Spinal cord (tissue), 10 donors: Measurements from ENCODE around the gene MPDU1. TPM values are rescaled to one million over a fixed set of nuclear protein-coding genes. Genes with fewer than 3 reads are reported as not detected.
"Not testable (repeated sequence)": the region's sequence is repeated elsewhere in the genome, so short reads cannot be mapped to it uniquely, and the experiment has no call there.

Source experiments
- DNase-seq, 6 donors: peaks; one replicate each; pipeline versions ENCODE4 v3.0.0 to v3.0.0-alpha.2; 2013 to 2015; ENCODE audit warnings: low spot score in 6 of 6, low read depth in 4 of 6
- H3K27ac ChIP-seq: one replicate; pipeline ENCODE4 v1.5.1; 2013; ENCODE audit warnings: low read depth, low read length, control low read depth
- H3K27me3 ChIP-seq: one replicate; pipeline ENCODE4 v1.6.1; 2013; ENCODE audit warnings: low read length; ENCODE audit not compliant: control insufficient read depth, insufficient read depth
- H3K36me3 ChIP-seq: one replicate; pipeline ENCODE4 v1.6.1; 2013; ENCODE audit warnings: low read length; ENCODE audit not compliant: control insufficient read depth, insufficient read depth
- H3K4me1 ChIP-seq: one replicate; pipeline ENCODE4 v1.6.1; 2013; ENCODE audit warnings: low read length; ENCODE audit not compliant: control insufficient read depth, insufficient read depth
- H3K4me3 ChIP-seq: one replicate; pipeline ENCODE4 v1.5.1; 2013; ENCODE audit warnings: low read depth, low read length, control low read depth
- H3K9me3 ChIP-seq: one replicate; pipeline ENCODE4 v1.6.1; 2013; ENCODE audit warnings: low read length; ENCODE audit not compliant: control insufficient read depth, insufficient read depth
- WGBS: methylation state at CpG from one replicate; pipeline ENCODE4 v1.1.5; 2013; ENCODE audit warnings: missing lambda C conversion rate; ENCODE audit not compliant: insufficient coverage; 5-methylcytosine and 5-hydroxymethylcytosine counted together
- polyA plus RNA-seq, 2 donors: library from polyadenylated mRNA; unstranded; fragments of 120-200 nt; gene quantifications; one replicate each; pipeline ENCODE4 v1.2.1, GENCODE V29; 2013; ENCODE audit not compliant: insufficient read length in 2 of 2
- total RNA-seq, 2 donors: library from RNA; depleted of rRNA in 1 of 2; stranded (reverse); fragments of 120-200 nt in 1 of 2; fragments of >200 nt in 1 of 2; gene quantifications; one replicate each; pipeline versions ENCODE4 v1.2.3 to v1.2.4, GENCODE V29; 2013 to 2014
- donor health status: healthy.

MPDU1 gene
- total and polyA plus RNA-seq, 4 donors, result 41.2 to 96.7 (median 84.9) TPM

- no peaks in the 10 kb centered on the region for H3K27me3 ChIP-seq
- no peak overlapping the region for H3K27ac ChIP-seq
- H3K36me3 ChIP-seq, result peaks cover 8% of the 10 kb centered on the region
- H3K4me1 ChIP-seq, result peaks cover 16% of the 10 kb centered on the region
- WGBS, result 75% methylated on average over 1 of the region's 1 CpG
- H3K9me3 ChIP-seq, result no peaks in the 10 kb centered on the region
- no peak for DNase-seq
- no peak overlapping the region for H3K4me3 ChIP-seq
Observed at GRCh38 chr17:7612294-7612640, 28.6 kb downstream of the MPDU1 start.

GRCh38 chr17:7613769-7614424 lies 30.2 kb downstream of the MPDU1 start:
- Histone ChIP-seq H3K36me3 (peaks cover 6% of the 10 kb centered on the region), H3K27me3 (no peaks in the 10 kb centered on the region), H3K27ac (peak overlapping the region; percentile 64), H3K9me3 (no peaks in the 10 kb centered on the region), H3K4me3 (peak overlapping the region; percentile 86), H3K4me1 (peaks cover 16% of the 10 kb centered on the region)
- 7% methylated on average over 20 of the region's 20 CpGs for WGBS
- peak in 1 of 6 donors; percentile 3 for DNase-seq

- WGBS, result under 1% methylated on average over 92 of the region's 93 CpGs
- no peaks in the 10 kb centered on the region for H3K27me3 ChIP-seq
- peak; percentile 97 to 100 (median 100) for DNase-seq
- peaks cover 16% of the 10 kb centered on the region for H3K4me1 ChIP-seq
- H3K9me3 ChIP-seq, result no peaks in the 10 kb centered on the region
- H3K4me3 ChIP-seq, result peak within 1 kb of the TSS; percentile 86
- H3K36me3 ChIP-seq, result peaks cover 6% of the 10 kb centered on the region
- peak within 1 kb of the TSS; percentile 78 for H3K27ac ChIP-seq
Observed at GRCh38 chr17:7614425-7615264, 31.0 kb downstream of the MPDU1 start, which contains the start of gene FXR2. Gene FXR2 (minus strand): TSS chr17:7614897. CDS start chr17:7614532, 365 bp downstream.

GRCh38 chr17:7615265-7615747 lies 31.7 kb downstream of the MPDU1 start:
- Histone ChIP-seq H3K9me3 (no peaks in the 10 kb centered on the region), H3K27ac (peak overlapping the region; percentile 78), H3K36me3 (peaks cover 6% of the 10 kb centered on the region), H3K4me1 (peaks cover 16% of the 10 kb centered on the region), H3K27me3 (no peaks in the 10 kb centered on the region), H3K4me3 (peak overlapping the region; percentile 44)
- 9% methylated on average over 15 of the region's 28 CpGs for WGBS
- DNase-seq, result no peak

- H3K27me3 ChIP-seq, result no peaks in the 10 kb centered on the region
- no peak for DNase-seq
- no peak overlapping the region for H3K27ac ChIP-seq
- H3K4me1 ChIP-seq, result peaks cover 4% of the 10 kb centered on the region
- H3K9me3 ChIP-seq, result no peaks in the 10 kb centered on the region
- WGBS, result 88% methylated on average over 2 of the region's 5 CpGs
- no peaks in the 10 kb centered on the region for H3K36me3 ChIP-seq
- no peak overlapping the region for H3K4me3 ChIP-seq
Observed at GRCh38 chr17:7618608-7619007, 35.0 kb downstream of the MPDU1 start.

GRCh38 chr17:7620835-7621234 lies 37.2 kb downstream of the MPDU1 start:
- Histone ChIP-seq H3K27ac (no peak overlapping the region), H3K4me3 (no peak overlapping the region), H3K4me1 (no peaks in the 10 kb centered on the region), H3K27me3 (no peaks in the 10 kb centered on the region), H3K36me3 (peaks cover 4% of the 10 kb centered on the region), H3K9me3 (no peaks in the 10 kb centered on the region)
- WGBS, result 100% methylated on average over 4 of the region's 8 CpGs
- DNase-seq, result no peak

GRCh38 chr17:7623661-7624060 lies 40.0 kb downstream of the MPDU1 start:
- no peaks in the 10 kb centered on the region for H3K27me3 ChIP-seq
- no peak for DNase-seq
- no peak overlapping the region for H3K27ac ChIP-seq
- peaks cover 17% of the 10 kb centered on the region for H3K4me1 ChIP-seq
- peaks cover 12% of the 10 kb centered on the region for H3K36me3 ChIP-seq
- H3K4me3 ChIP-seq, result no peak overlapping the region
- no peaks in the 10 kb centered on the region for H3K9me3 ChIP-seq
- 100% methylated on average over 1 of the region's 5 CpGs for WGBS

GRCh38 chr17:7625749-7626148 lies 42.1 kb downstream of the MPDU1 start:
- Histone ChIP-seq H3K4me1 (peaks cover 17% of the 10 kb centered on the region), H3K36me3 (peaks cover 12% of the 10 kb centered on the region)
- H3K9me3 ChIP-seq, H3K27ac ChIP-seq, H3K27me3 ChIP-seq, DNase-seq, H3K4me3 ChIP-seq: not testable (repeated sequence)
- 96% methylated on average over 13 of the region's 16 CpGs for WGBS

- Histone ChIP-seq H3K36me3 (peaks cover 12% of the 10 kb centered on the region), H3K4me1 (peaks cover 17% of the 10 kb centered on the region), H3K27me3 (no peaks in the 10 kb centered on the region), H3K4me3 (peak overlapping the region; percentile 93), H3K9me3 (no peaks in the 10 kb centered on the region), H3K27ac (peak overlapping the region; percentile 94)
- no peak for DNase-seq
- WGBS, result 82% methylated on average over 5 of the region's 7 CpGs
Observed at GRCh38 chr17:7626307-7626706, 42.7 kb downstream of the MPDU1 start.
